ENCODE data around the gene PDXDC1. TPM values are rescaled to one million over a fixed set of nuclear protein-coding genes. Genes with fewer than 3 reads are reported as not detected.
"Not testable (repeated sequence)": the region's sequence is repeated elsewhere in the genome, so short reads cannot be mapped to it uniquely, and the experiment has no call there.

The PDXDC1 gene
- total RNA-seq, 1 donor from 2014 or later: 120 TPM

DNA sequence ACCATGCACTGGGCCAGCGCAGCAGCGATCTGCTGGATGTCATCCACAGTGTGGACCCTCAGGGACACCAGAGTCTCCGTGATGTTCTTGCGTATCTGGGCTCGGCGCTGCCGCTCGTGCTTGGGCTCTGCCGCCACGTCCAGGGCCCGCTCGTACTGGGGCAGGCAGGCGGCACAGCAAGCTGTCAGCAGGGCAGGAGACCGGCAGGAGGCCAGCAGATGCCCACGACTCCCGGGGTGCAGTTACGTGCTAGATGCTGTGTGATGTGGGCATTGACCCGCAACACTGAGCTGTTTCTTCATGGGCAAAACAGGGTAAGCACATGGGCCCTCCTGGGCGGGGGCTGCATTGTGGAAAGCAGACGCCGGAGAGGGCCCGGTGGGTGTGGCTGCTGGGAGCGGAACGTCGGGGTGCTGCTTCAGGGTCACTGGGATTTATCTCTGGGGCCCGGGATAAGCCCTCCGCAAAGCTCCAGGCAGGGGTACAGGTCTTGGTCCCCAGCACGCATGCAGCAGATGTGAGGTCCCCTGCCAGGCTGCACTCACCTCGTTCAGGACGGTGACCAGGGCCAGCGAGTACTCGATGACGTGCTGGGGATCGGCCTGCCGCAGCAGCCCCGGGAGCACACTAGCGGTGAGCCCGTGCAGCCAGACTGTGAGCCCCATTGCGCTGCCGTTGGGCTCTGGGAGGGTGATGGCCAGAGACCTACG, 158.0 kb downstream of the PDXDC1 start:
- H3K27me3 Mint-ChIP-seq (ENCODE audit: low read depth); H3K9me3 Mint-ChIP-seq (ENCODE audit: low read depth); H3K36me3 Mint-ChIP-seq (ENCODE audit: low read depth); H3K4me1 Mint-ChIP-seq (ENCODE audit: low read depth); DNase-seq (ENCODE audit: low spot score); H3K4me3 Mint-ChIP-seq (ENCODE audit: unreplicated experiment); H3K27ac Mint-ChIP-seq (ENCODE audit: unreplicated experiment): not testable (repeated sequence)

- H3K27ac Mint-ChIP-seq (ENCODE audit: unreplicated experiment); H3K36me3 Mint-ChIP-seq (ENCODE audit: low read depth); H3K4me3 Mint-ChIP-seq (ENCODE audit: unreplicated experiment); H3K4me1 Mint-ChIP-seq (ENCODE audit: low read depth); H3K9me3 Mint-ChIP-seq (ENCODE audit: low read depth); DNase-seq (ENCODE audit: low spot score); H3K27me3 Mint-ChIP-seq (ENCODE audit: low read depth): not testable (repeated sequence)
Observed at GRCh38 chr16:15133554-15133953, 158.7 kb downstream of the PDXDC1 start.

DNA sequence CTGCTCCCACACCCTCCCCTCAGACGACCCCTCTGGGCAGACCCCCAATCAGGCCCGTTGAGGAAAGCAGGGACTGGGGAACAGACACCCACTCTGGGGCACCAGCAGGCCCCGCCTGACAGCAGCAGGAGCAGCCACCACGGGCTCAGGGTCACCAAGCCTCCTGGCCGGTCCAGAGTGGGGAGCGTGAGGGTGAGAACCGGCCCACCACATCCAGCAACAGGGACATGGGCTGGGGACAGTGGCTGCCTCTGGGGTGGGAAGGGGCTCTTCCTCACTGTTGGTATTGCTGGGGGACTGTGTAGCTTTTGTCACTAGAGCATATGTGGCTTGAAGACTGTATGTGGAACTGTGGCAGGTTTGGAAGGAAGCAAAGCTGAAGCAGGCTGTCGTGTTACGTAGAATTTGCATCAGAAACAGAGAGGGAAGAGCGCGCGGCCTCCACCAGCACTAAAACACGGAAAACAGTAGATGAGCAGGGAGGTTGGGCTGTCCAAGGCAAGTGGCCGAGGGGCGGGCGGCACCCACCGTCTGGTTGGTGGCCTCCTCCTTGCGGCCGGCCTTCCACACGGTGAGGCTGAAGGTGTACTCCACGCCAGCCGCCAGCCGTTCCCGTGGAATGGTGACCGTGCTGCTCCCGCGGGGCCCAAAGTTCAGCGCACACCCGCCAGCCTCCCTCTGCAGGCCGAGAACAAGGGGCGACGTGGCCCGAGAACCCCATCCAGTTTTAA, 160.1 kb downstream of the PDXDC1 start:
- H3K9me3 Mint-ChIP-seq (ENCODE audit: low read depth); DNase-seq (ENCODE audit: low spot score); H3K4me3 Mint-ChIP-seq (ENCODE audit: unreplicated experiment); H3K4me1 Mint-ChIP-seq (ENCODE audit: low read depth); H3K27me3 Mint-ChIP-seq (ENCODE audit: low read depth); H3K36me3 Mint-ChIP-seq (ENCODE audit: low read depth): not testable (repeated sequence)
- peak overlapping the region; percentile 61 for H3K27ac Mint-ChIP-seq (ENCODE audit: unreplicated experiment)

- not testable (repeated sequence) for DNase-seq (ENCODE audit: low spot score); H3K4me1 Mint-ChIP-seq (ENCODE audit: low read depth); H3K36me3 Mint-ChIP-seq (ENCODE audit: low read depth); H3K4me3 Mint-ChIP-seq (ENCODE audit: unreplicated experiment); H3K27me3 Mint-ChIP-seq (ENCODE audit: low read depth); H3K27ac Mint-ChIP-seq (ENCODE audit: unreplicated experiment); H3K9me3 Mint-ChIP-seq (ENCODE audit: low read depth)
Observed at GRCh38 chr16:15135483-15136360, 160.9 kb downstream of the PDXDC1 start.

DNA sequence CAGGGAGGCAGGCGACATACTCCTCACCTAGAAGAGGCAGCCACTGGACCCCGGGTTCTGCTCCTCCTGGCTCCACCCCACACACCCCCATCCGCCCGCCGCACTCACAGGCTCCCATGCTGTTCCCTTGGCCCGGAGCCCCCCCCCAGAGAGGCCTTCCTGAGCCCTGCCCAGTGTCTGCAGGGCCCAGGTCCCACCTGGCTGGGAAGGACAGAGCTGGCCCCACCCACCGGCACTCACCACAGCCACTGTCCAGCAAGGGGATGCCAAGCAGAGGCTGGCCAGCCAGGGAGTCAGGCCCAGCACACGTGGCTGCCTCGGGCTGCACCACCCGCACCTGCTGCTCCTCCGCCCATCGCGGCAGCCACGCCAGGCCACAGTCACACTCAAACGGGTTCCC, 162.7 kb downstream of the PDXDC1 start:
- H3K27ac Mint-ChIP-seq (ENCODE audit: unreplicated experiment); H3K27me3 Mint-ChIP-seq (ENCODE audit: low read depth); H3K9me3 Mint-ChIP-seq (ENCODE audit: low read depth); H3K4me3 Mint-ChIP-seq (ENCODE audit: unreplicated experiment); H3K36me3 Mint-ChIP-seq (ENCODE audit: low read depth); DNase-seq (ENCODE audit: low spot score); H3K4me1 Mint-ChIP-seq (ENCODE audit: low read depth): not testable (repeated sequence)

- peaks cover 19% of the 10 kb centered on the region for H3K4me1 Mint-ChIP-seq (ENCODE audit: low read depth)
- not testable (repeated sequence) for DNase-seq (ENCODE audit: low spot score); H3K4me3 Mint-ChIP-seq (ENCODE audit: unreplicated experiment); H3K36me3 Mint-ChIP-seq (ENCODE audit: low read depth); H3K9me3 Mint-ChIP-seq (ENCODE audit: low read depth); H3K27me3 Mint-ChIP-seq (ENCODE audit: low read depth); H3K27ac Mint-ChIP-seq (ENCODE audit: unreplicated experiment)
Observed at GRCh38 chr16:15140444-15141365, 165.9 kb downstream of the PDXDC1 start.

DNA sequence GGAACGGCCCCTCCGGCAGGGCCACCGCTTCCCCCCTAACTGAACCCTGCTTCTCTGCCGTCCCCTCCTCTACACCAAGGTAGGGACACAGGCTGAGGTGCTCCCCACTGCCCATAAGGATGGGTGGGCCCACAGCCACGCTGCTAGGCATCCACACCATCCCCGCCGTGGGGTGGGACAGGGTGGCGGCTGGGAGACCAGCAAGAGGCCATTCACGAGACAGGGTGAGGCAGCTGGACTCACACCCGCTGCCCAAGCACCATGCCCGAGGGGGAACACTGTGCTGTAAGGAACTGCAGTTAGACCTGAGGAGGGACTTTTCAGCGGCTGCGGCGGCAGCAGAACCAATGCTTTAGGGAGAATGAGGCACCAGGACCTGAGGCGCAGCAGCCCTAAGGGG, 166.8 kb downstream of the PDXDC1 start:
- TF ChIP-seq CTCF (IDR thresholded peaks at IDR 0.05): no peak
- Mint-ChIP-seq H3K4me1 (ENCODE audit: low read depth) (peaks cover 26% of the 10 kb centered on the region), H3K27me3 (ENCODE audit: low read depth) (no peaks in the 10 kb centered on the region), H3K27ac (ENCODE audit: unreplicated experiment) (no peak overlapping the region), H3K4me3 (ENCODE audit: unreplicated experiment) (no peak overlapping the region), H3K36me3 (ENCODE audit: low read depth) (no peaks in the 10 kb centered on the region), H3K9me3 (ENCODE audit: low read depth) (no peaks in the 10 kb centered on the region)
- DNase-seq (ENCODE audit: low spot score): no peak

- H3K4me3 Mint-ChIP-seq (ENCODE audit: unreplicated experiment); H3K27ac Mint-ChIP-seq (ENCODE audit: unreplicated experiment); H3K9me3 Mint-ChIP-seq (ENCODE audit: low read depth); DNase-seq (ENCODE audit: low spot score); H3K27me3 Mint-ChIP-seq (ENCODE audit: low read depth); H3K36me3 Mint-ChIP-seq (ENCODE audit: low read depth): not testable (repeated sequence)
- H3K4me1 Mint-ChIP-seq (ENCODE audit: low read depth): peaks cover 31% of the 10 kb centered on the region
Observed at GRCh38 chr16:15142107-15142890, 167.5 kb downstream of the PDXDC1 start.

GRCh38 chr16:15142891-15143600, 168.2 kb downstream of the PDXDC1 start:
- H3K9me3 Mint-ChIP-seq (ENCODE audit: low read depth); H3K4me3 Mint-ChIP-seq (ENCODE audit: unreplicated experiment); H3K36me3 Mint-ChIP-seq (ENCODE audit: low read depth); H3K27me3 Mint-ChIP-seq (ENCODE audit: low read depth); H3K27ac Mint-ChIP-seq (ENCODE audit: unreplicated experiment); DNase-seq (ENCODE audit: low spot score): not testable (repeated sequence)
- peaks cover 38% of the 10 kb centered on the region for H3K4me1 Mint-ChIP-seq (ENCODE audit: low read depth)

DNA sequence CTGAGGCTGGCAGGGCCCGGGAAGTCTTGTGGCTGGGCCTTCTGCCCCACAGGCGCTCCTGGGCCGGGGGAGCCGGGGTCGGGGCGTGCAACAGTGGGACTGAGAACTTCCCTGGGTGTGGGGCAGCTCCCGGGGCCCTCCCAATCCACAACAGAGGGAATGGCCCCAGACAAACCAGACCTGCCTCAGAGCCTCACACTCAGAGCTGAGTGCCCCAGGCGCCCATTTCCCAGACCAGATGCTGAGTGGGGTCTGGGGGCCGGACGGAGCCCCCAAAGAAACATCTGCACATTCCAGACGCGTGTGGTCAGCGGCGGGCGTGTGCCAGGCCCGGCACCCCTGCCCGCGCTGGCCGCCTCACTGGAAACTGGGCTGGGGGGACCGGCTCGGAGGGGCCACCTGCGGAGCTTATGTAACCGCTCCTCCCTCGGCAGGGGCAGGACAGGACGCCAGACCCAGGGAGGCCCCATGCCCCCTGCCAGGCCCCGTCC, 168.8 kb downstream of the PDXDC1 start:
- Mint-ChIP-seq H3K4me1 (ENCODE audit: low read depth) (peaks cover 42% of the 10 kb centered on the region), H3K27ac (ENCODE audit: unreplicated experiment) (peak overlapping the region; percentile 51)
- DNase-seq (ENCODE audit: low spot score); H3K36me3 Mint-ChIP-seq (ENCODE audit: low read depth); H3K4me3 Mint-ChIP-seq (ENCODE audit: unreplicated experiment); H3K9me3 Mint-ChIP-seq (ENCODE audit: low read depth); H3K27me3 Mint-ChIP-seq (ENCODE audit: low read depth): not testable (repeated sequence)

Measured in chondrocyte (in vitro differentiated cells).